Spleen (tissue), 7 donors: ENCODE measurements around the gene TAS1R1.

Experiments used
- POLR2A ChIP-seq, 3 donors: fragments of 450-650 bp; IDR thresholded peaks; one replicate each; pipeline ENCODE4 v1.5.1; 2017; ENCODE audit warnings: antibody characterized with exemption in 3 of 3, mild to moderate bottlenecking in 1 of 3
- POLR2AphosphoS5 ChIP-seq, 3 donors: sonication (generic); formaldehyde crosslinking; IDR thresholded peaks; one replicate each; pipeline ENCODE4 v1.5.1; 2017; ENCODE audit warnings: antibody characterized with exemption in 3 of 3
- TF ChIP-seq, protein P1 (sequence below), 11 experiments: fragments of 200-600 bp in 7 of 11; fragments of 450-650 bp in 4 of 11; sonication (generic) in 4 of 11; IDR thresholded peaks in 8 of 11; conservative IDR thresholded peaks in 3 of 11; 1 replicate in 7 of 11; 2 replicates in 4 of 11; pipeline versions ENCODE4 v1.4.0 to v1.8.0; 2016 to 2021; ENCODE audit warnings: antibody characterized with exemption in 11 of 11, inconsistent platforms in 4 of 11, mild to moderate bottlenecking in 1 of 11
- donor health status: DM: no; HTN: no; CAD: no; lungs with moderate emphysema.
- donor health status: DM: no; HTN: no; CAD: no.
- donor health status: DM: no; HTN: no; CAD: no.

- TF ChIP-seq, protein P1, sequence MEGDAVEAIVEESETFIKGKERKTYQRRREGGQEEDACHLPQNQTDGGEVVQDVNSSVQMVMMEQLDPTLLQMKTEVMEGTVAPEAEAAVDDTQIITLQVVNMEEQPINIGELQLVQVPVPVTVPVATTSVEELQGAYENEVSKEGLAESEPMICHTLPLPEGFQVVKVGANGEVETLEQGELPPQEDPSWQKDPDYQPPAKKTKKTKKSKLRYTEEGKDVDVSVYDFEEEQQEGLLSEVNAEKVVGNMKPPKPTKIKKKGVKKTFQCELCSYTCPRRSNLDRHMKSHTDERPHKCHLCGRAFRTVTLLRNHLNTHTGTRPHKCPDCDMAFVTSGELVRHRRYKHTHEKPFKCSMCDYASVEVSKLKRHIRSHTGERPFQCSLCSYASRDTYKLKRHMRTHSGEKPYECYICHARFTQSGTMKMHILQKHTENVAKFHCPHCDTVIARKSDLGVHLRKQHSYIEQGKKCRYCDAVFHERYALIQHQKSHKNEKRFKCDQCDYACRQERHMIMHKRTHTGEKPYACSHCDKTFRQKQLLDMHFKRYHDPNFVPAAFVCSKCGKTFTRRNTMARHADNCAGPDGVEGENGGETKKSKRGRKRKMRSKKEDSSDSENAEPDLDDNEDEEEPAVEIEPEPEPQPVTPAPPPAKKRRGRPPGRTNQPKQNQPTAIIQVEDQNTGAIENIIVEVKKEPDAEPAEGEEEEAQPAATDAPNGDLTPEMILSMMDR (IDR thresholded peaks at IDR 0.05 in 8 of 11, conservative IDR thresholded peaks at IDR 0.05 in 3 of 11) = no peak
- TF ChIP-seq POLR2AphosphoS5 (IDR thresholded peaks at IDR 0.05) = no peak
- no peak for TF ChIP-seq POLR2A (IDR thresholded peaks at IDR 0.05)
Observed at GRCh38 chr1:6590046-6590445, 34.9 kb downstream of the TAS1R1 start.
